GM19395 (cell line): ENCODE results near the gene OXCT1.
A peak's percentile ranks its signal among the peaks of the same experiment; 100 is the strongest.
"Not testable (repeated sequence)": the region's sequence is repeated elsewhere in the genome, so short reads cannot be mapped to it uniquely, and the experiment has no call there.

Experiments
- ATAC-seq: cut with Tn5 transposase; IDR thresholded peaks from one replicate; pipeline ENCODE4 v1.9.1; 2021; ENCODE audit warnings: mild to moderate bottlenecking, moderate library complexity; ENCODE audit not compliant: unreplicated experiment

OXCT1 gene

DNA sequence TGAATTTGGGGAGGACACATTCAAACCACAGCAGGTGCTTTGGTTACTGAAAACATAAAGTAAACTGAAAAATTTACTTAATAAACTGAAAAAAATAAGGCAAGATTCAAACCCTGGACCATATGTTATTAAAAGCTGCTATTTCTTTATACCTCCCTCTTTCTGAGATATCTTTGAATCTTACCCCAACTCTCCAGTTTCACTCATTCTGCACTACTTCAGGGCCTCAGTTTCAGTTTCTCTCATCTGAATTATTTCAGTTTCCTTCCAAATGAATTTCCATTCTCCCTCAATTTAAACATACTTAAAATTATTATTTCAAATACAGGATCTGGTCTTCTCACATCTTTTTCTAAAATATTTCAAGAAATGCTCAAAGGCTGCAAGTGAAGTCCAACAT is 4.9 kb upstream of the OXCT1 start:
- no peak for ATAC-seq

DNA sequence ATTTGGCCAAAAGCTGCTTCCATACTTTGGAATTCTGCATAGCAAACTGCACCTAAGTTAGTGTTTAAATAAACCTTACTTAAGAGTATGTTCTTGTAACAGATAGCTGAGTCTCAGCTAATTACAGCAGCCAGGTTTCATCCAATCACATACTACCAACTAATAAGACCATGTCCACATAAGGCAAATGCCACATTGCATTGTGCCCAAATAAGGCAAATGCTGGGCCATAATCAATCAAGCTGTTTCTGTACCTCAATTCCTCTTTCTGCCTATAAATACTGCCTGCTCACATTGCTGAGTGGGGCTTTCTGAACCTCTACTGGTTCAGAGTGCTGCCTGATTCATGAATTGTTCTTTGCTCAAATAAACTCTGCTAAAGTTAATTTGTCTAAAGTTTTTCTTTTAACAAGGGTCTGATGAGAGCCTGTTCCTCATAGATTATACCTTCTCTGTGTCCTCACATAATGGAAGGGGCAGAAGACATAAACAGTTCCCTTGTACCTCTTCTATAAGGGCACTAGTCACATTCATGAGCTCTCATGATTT is 4.4 kb upstream of the OXCT1 start:
- no peak for ATAC-seq

DNA sequence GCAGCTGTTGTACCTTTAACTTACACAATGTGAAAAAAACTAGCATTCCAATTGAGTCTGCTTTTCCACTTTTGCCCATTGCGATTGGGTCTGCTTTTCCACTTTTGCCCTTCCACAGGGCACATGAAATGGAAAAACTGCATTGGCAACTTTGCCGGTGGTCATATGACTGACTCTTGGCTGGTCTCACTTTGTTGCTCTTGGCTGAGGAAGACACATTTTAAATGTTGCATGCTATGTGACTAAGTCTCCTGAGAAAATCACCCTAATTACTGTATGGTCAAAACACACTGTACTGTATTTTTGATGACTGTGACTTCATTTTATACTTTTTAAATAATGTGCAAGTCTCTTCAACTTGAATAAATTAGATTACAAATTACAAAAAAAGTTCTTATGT is 1.6 kb upstream of the OXCT1 start:
- ATAC-seq: no peak

DNA sequence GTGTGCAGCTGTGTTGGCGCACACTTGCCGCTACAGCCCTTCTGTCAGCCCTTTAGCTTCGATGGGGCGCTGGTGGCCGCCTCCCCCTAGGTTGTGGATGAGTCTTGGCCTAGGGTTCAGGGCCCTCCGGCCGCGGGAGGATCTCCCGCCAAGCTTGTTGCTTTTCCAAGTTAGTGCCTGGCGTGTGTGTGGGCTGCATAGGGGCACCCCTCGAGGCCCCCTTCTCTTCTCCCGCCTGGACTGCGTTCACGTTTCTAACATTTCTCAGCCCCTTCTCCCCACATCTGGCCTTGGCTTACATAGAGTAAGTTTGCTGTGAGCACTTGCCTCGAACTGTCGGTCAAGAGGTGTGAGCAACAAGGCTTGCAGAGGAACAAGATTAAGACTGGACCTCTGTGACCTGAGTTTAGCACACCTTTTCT is 413 bp upstream of the OXCT1 start:
- ATAC-seq: no peak

DNA sequence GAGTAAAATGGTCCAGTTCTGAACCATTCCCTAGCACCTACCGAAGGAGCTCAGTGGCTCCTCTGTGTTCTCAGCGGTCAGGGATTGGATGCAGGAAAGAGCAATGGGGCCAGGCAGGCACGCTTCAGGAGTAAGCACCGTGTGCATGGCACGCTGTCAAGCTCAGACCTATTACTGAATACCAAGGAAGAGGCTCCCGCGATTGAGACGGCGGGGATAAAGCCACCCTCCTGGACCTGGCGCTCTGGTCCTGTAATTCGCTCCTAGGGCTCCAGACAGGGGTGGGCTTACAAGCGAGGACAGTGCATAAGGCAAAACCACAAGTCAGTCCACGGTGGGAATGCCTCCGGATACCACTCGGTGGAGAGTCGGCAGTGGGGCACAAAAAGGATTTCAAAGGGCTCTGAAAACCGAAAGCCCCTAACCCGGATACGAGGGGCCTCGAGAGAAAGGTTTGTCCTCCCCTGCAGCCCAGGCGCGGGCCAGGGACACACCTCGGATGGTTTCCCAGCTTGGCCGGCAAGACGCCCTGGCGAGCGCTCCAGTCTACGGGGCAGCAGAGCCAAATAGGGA is 988 bp downstream of the OXCT1 start:
- ATAC-seq: peak; percentile 1

DNA sequence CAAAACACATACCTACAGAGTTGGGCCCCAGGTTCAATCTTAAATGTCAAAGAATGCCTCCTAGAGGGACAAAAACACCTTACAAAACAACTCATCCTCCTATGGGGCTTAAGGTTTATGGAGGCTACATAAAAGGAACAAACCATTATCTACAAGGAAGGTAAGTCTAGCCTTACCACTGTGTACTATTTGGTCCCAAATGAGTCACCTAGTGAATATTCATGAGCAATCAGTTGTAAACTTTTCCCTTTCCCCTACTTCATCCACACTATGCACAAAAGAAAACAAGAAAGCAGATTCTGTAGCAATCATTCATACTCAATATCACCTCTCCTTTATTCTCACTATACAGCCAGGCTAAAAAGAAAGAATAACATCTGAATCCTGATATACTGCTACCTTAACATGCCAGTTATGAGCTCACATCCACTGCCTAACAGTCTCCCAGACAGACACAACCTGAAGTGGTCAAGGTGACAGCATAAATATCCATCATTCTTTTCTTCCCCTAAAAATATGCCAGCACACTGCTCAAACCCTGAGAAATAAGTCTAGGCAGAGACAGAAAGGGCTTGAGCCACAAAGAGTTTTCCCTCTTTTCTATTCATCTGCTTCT is 6.2 kb downstream of the OXCT1 start:
- ATAC-seq: peak; percentile 55

DNA sequence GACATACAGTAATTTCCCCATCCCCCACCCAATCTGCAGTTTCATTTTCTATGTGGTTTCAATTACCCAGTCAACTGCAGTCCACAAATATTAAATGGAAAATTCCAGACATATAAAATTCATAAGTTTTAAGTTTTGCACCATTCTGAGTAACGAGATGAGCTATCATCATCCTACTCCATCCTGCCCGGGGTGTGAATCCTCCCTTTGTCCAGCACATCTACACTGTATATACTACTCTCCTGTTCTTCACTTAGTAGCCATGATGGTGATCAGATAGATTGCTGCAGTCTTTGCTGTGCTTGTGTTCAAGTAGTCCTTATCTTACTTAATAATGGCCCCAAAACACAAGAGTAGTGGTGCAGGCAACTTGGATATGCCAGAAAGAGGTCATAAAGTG is 11.3 kb downstream of the OXCT1 start:
- no peak for ATAC-seq

DNA sequence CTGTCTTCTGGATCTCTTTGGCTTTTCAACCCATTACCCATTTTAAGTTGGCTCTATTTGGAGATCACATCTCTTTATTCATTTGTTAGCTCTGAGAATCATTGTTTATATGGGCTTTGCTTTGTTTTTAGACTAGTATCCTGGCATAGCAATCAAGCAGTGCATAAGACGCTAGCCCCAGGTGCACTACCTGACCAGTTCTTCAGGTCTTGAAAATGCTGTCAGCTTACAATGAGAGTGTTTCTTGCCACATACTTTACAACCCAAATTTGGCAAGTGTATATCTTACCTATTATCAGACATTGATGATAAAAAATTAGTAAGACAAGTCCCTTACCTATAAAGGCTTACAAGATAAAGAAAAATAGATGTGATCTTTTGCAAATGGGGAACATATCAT is 12.2 kb downstream of the OXCT1 start:
- no peak for ATAC-seq

DNA sequence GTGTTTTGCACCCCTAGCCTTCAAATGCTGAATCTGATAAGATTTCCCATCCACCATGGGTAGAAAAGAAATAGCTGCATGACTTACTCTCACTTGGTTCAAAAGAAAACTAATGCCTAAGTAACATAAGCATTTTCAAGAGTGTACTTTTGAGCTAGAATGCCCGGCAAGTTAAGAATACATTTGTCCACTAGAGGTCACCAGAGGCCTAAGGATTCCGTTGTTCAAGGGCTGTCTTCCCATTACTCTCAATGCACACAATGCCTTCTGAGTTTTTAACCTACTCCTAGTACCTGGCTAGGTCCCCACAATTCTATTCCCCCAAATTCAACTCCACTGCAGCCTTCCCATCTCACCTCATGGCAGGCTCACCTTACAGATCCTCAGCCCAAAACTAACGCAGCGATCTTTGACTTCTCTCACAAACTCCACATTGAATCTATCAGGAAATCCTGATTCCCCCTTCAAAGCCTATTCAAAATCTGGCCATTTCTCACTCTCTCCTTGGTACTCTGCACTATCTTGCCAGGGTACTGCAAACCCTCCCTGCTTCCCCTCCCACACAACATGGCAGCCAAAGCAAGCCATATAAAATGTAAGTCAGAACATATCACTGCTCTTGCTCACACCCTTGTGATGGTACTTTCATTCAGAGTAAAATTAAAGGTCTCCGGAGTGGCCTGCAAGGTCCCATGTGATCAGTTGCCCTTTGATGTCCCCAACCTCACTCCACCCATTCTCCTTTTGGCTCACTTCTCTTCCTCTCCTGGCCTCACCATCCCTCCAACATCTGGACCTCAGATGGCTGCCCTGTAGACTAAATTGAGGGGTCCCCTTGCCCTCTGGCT is 13.4 kb downstream of the OXCT1 start:
- peak; percentile 93 for ATAC-seq

DNA sequence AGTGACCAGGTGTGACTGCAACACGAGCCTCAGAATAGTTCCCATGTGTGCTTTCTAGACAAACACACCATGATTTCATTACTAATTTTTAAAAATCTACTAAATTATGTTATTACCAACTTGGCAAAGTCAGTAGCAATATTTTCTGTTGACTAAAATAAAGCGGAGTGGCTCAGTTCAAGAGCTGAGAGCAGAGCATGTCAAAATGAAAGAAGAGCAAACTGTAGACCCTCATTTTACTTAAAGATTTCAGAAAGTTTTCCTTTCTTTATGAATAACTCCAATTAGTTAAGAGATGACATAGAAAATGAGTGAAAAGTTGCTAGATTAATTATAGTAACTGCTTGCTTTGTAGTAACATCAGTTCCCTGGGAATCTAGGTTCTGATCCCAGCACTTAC is 17.9 kb downstream of the OXCT1 start:
- ATAC-seq: no peak

DNA sequence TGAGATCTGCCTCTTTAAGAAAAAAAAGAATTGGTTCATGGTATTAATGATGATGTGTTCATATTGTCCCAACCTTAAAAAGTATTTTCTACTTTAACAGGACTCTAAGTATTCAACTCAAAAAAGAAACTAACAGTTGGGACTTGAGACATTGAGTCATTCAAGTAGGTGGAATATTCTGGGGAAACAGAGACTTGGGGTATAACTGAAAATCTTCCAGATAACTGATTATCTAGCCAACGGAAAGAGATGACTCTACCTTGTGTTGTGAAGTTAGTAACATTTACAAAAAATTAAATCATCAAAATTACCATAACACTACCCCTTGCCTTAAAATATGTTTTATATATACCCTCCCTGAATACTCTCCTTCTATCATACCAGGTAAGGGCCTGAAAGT is 19.1 kb downstream of the OXCT1 start:
- no peak for ATAC-seq

DNA sequence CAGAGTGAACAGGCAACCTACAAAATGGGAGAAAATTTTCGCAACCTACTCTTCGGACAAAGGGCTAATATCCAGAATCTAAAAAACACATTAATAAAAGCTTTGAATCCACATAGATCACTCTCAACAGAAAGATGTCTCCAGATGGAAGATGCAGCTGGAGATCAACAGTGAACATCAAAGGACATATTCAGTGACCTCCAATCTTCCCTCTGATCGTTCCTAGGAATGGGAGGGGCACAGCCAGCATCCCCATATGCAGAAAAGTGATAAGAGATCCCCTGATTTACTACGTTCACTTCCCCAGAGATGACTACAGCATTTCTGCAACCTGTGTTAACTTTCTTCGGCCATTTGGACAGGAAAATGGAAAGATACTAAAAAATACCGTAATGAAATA is 21.2 kb downstream of the OXCT1 start:
- ATAC-seq: no peak

DNA sequence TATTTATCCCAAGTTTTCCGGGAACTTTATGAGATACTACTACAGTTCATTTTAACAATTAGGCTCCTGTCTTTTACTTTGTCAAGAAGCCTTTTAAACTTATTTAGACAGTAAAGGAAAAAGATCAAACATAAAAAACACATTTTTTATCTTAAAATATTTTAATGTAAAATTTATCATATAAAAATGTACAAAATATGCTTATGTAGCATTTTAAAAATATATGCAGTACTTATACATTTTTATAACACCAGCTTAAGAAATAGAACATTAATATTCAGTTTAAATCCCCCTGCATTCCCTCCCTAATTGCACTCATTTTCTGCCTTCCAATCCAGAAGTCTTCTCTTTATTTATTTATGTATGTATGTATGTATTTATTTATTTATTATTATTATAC is 24.5 kb downstream of the OXCT1 start:
- not testable (repeated sequence) for ATAC-seq

DNA sequence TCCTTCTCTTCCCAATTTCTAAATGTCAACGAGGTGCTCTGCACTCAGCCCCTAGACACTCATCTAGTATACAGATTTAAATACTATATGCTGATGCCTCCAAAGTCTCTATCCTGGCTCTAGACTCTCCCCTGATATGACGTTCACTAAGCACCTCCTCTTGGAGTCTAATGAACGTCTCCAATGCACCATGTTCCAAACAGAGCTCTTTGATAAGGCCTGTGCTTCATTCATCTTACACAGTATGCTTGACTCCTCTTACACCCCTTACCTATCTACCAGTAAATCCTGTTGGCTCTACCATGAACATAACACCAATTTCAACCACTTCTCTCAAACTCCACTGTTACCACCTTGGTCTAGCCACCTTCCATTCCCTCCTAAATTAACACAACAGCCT is 25.7 kb downstream of the OXCT1 start:
- no peak for ATAC-seq

DNA sequence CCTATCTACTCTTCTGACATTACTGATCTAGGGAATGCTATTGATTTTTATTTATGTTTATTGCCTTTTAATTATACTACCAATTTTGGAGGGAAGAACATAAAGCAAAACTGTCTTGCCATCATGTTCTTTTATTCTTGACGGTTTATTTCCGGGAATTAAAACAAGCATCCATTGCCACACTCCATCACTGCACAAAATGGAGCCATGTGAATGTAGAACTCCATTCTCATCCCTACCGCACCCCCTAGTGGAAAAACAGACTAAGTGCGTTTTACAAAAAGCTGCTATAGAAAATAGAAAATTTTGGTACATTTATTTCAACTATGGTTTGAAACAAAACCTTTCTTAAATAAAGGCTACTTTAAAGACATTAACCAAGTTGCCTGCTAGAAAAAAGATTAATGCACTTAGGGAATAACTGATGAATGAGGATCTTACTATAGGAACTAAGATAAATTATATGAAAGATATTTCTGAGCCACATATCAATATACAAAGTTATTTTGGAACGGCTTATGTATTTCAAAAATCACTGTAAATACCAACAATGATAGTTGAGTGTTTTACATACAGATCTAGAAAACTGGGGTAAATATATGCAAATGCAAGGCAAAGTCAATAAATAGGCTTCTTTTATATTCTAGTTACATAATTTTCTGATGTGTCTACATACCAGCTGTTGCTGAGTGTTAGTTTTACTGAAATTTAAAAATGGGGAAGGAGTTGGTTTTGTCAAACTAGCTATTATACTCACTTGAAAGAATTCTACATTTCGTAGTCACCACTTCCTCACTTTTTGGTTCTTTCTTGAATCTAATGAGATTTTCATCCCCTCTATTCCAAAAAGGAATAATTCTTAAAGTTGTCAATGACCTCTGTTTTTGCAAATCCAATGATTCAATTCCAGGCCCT is 26.5 kb downstream of the OXCT1 start:
- peak; percentile 71 for ATAC-seq

DNA sequence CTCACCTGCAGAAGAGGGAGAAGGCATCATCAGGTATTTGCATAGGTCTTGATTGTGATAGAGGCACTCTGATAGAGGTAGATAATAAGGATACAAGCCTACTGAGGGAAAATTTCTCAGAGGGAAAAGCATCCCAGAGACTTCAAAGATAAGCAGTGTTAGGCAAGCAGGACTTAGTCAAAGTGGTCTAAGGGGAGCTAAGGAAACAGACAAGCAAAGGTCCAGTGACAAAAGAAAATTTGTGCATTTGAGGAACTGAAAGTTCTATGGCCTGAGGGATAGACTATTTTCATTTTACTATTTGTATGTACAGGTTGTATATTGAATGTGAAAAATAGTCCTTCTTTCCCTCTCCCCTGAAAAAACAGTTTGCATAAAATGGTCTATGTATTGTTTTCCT is 27.4 kb downstream of the OXCT1 start:
- peak; percentile 86 for ATAC-seq

DNA sequence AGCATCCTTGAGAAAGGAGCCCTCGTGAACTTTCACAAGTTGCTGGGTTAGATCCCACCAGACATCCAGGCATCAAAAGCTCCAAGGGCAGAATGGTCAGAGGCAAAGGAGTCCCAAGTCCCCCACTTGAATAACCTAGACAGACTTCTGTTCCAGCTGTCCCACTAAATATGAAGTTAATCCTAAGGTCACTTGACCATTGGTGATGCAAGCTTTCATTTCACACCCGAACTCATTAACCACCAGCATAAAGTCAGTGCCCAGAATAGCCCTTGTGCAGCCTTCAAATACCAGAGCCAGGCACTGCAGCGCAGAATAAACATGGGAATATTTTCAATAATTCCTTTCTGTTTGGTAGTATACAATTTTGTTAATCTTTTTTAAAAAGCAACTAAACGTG is 28.9 kb downstream of the OXCT1 start:
- no peak for ATAC-seq

DNA sequence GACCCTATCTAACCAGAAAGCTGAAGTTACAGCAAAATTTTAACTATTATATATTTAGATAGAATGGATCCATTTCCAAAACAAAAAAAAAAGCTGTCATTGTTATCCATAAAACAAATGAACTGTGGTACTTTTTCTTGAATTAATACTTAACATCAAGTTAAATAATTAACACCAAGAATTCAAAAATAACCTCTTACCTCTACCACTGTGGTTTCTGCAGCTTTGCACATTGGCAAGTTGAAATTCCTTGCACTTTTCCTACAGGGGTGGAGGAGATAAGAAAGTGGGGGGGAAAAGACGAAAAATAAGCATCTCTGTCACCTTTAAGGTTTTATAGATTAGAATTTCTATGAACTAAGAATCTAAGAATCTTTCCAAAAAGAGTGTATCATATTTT is 30.0 kb downstream of the OXCT1 start:
- ATAC-seq: no peak

DNA sequence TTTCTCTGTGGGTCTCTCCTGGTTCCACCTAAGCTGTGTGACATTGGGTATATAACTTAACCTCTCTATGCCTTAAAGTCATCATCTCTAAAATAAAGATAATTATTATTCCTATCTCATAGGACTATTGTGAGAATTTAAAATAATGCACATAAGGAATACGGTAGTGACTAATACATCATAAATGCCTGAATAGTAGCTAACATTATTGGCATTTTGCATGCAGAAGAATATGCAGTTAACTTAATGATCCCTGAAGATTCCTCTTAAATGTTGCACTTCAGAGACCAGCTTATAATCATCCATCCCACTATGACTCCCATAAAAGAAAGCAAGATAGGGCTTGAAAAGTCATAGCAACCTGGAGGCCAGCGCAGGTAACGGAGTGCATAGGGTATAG is 32.4 kb downstream of the OXCT1 start:
- ATAC-seq: no peak

DNA sequence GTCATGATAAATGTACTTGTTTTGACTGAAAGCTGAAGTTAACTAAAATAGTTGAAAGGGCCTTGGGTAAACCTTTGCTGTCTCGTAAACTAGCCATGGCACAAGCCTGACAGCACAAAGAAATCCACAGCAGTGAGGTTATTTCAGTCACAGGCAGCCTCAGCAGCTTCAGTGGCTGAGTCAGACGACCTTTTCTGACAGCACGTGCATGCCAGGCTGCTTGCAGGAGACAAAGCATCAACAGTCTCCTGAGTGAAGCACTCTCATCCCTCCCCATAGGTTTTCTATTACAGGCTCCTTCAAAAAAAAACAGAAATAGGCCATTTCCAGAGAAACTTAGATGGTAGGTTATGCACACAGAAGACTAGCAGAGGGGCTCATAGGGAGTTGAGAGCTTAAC is 34.6 kb downstream of the OXCT1 start:
- no peak for ATAC-seq

DNA sequence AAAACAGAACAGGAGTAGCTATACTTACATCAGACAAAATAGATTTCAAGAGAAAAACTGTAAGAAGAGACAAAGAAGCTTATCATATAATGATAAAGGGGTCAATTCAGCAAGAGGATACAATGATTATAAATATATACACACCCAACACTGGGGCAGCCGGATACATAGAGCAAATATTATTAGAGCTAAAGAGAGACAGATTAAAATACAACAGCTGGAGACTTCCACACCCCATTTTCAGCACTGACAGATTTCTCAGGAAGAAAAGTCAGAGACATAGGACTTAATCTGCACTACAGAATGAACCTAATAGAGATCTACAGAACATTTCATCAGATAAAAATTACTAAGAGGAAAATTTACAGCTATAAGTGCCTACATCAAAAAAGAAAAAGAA is 35.7 kb downstream of the OXCT1 start:
- no peak for ATAC-seq
